Temporal lobe (tissue), 2 donors: ENCODE data around the gene MRPL49. TPM values are rescaled to one million over a fixed set of nuclear protein-coding genes. Genes with fewer than 3 reads are reported as not detected.

Experiments used
- small RNA-seq: library from RNA; depleted of rRNA; stranded (forward); fragments of <200 nt; gene quantifications from one replicate; pipeline ENCODE3, GENCODE V24; 2014; ENCODE audit warnings: low replicate concordance
- total RNA-seq: library from RNA; depleted of rRNA; stranded (reverse); fragments of >200 nt; gene quantifications from one replicate; pipeline ENCODE4 v1.2.3, GENCODE V29; 2014

The MRPL49 gene
- total RNA-seq, 1 donor from 2014 or later: 27.0 TPM

Small RNAs within 50 kb of the gene (small RNA-seq; reads per million reads assigned to genes)
- gene HIGD1AP10 (not detected), gene PDCL2P2 (not detected), gene RNU2-23P (4.5 reads per million, percentile 91 among the genes with 10 or more reads in this experiment)

Other genes with a start within 250 kb of the MRPL49 start
- gene EHD1, start 243.7 kb upstream of the MRPL49 start, total RNA-seq: 17.7 TPM
- gene ATG2A, start 205.1 kb upstream of the MRPL49 start, total RNA-seq: 5.7 TPM
- 26.6 TPM for gene PPP2R5B, start 197.6 kb upstream of the MRPL49 start, total RNA-seq
- gene GPHA2, start 186.4 kb upstream of the MRPL49 start, total RNA-seq: not detected
- gene MAJIN, start 150.2 kb upstream of the MRPL49 start, total RNA-seq: not detected
- not detected for gene BATF2, start 125.3 kb upstream of the MRPL49 start, total RNA-seq
- gene ARL2, start 108.2 kb upstream of the MRPL49 start, total RNA-seq: 47.0 TPM
- 11.8 TPM for gene SNX15, start 94.9 kb upstream of the MRPL49 start, total RNA-seq
- gene SAC3D1, start 81.1 kb upstream of the MRPL49 start, total RNA-seq: 3.0 TPM
- 1.5 TPM for gene NAALADL1, start 63.8 kb upstream of the MRPL49 start, total RNA-seq
- gene CDCA5, start 38.3 kb upstream of the MRPL49 start, total RNA-seq: 2.0 TPM
- gene ZFPL1, start 38.1 kb upstream of the MRPL49 start, total RNA-seq: 14.0 TPM
- gene VPS51, start 26.1 kb upstream of the MRPL49 start, total RNA-seq: 161 TPM
- gene TM7SF2, start 10.4 kb upstream of the MRPL49 start, total RNA-seq: 34.7 TPM
- gene ZNHIT2, start 4.6 kb upstream of the MRPL49 start, total RNA-seq: 2.5 TPM
- gene FAU, start 187 bp upstream of the MRPL49 start, total RNA-seq: 217 TPM
- gene SYVN1, start 12.2 kb downstream of the MRPL49 start, total RNA-seq: 7.4 TPM
- gene SPDYC, start 47.9 kb downstream of the MRPL49 start, total RNA-seq: not detected
- gene CAPN1, start 59.6 kb downstream of the MRPL49 start, total RNA-seq: 52.4 TPM
- 2.7 TPM for gene POLA2, start 139.6 kb downstream of the MRPL49 start, total RNA-seq
- 2.7 TPM for gene CDC42EP2, start 192.5 kb downstream of the MRPL49 start, total RNA-seq
- 25.3 TPM for gene DPF2, start 211.5 kb downstream of the MRPL49 start, total RNA-seq
- 3.0 TPM for gene TIGD3, start 232.4 kb downstream of the MRPL49 start, total RNA-seq